Esophagus muscularis mucosa (tissue), 4 donors: ENCODE measurements around the gene UNC13A. TPM values are rescaled to one million over a fixed set of nuclear protein-coding genes. Genes with fewer than 3 reads are reported as not detected.

Experiments
- DNase-seq: peaks from one replicate; pipeline ENCODE4 v3.0.0-alpha.2; 2017; ENCODE audit errors: extremely low spot score
- H3K27ac ChIP-seq, 4 donors: fragments of 200-600 bp; sonication (generic); replicated peaks in 1 of 4; 1 replicate in 3 of 4; 2 replicates in 1 of 4; pipeline ENCODE4 v1.5.1; 2016 to 2019; ENCODE audit warnings: mild to moderate bottlenecking in 1 of 4
- H3K27me3 ChIP-seq, 4 donors: fragments of 200-600 bp; sonication (generic); one replicate each; pipeline versions ENCODE4 v1.5.1 to v1.6.0; 2016 to 2019
- H3K36me3 ChIP-seq, 4 donors: fragments of 200-600 bp; sonication (generic); one replicate each; pipeline ENCODE4 v1.5.1; 2016 to 2019
- H3K4me1 ChIP-seq, 4 donors: fragments of 200-600 bp; sonication (generic); one replicate each; pipeline ENCODE4 v1.5.1; 2016 to 2019
- H3K4me3 ChIP-seq, 4 donors: fragments of 200-600 bp; sonication (generic); 1 replicate in 2 of 4; 2 replicates in 2 of 4; pipeline ENCODE4 v1.5.1; 2016 to 2019; ENCODE audit warnings: mild to moderate bottlenecking in 4 of 4, moderate library complexity in 1 of 4
- H3K9me3 ChIP-seq, 4 donors: fragments of 200-600 bp; sonication (generic); 1 replicate in 3 of 4; 2 replicates in 1 of 4; pipeline ENCODE4 v1.5.1; 2016 to 2019
- CTCF ChIP-seq, 3 experiments: fragments of 200-600 bp in 2 of 3; fragments of 450-650 bp in 1 of 3; sonication (generic) in 2 of 3; IDR thresholded peaks; one replicate each; pipeline ENCODE4 v1.5.1; 2017 to 2019; ENCODE audit warnings: antibody characterized with exemption in 3 of 3, mild to moderate bottlenecking in 2 of 3, moderate library complexity in 1 of 3
- EP300 ChIP-seq: sonication (generic); formaldehyde crosslinking; IDR thresholded peaks from one replicate; pipeline ENCODE4 v1.6.1; 2017; ENCODE audit warnings: antibody characterized with exemption
- POLR2A ChIP-seq: fragments of 450-650 bp; IDR thresholded peaks from one replicate; pipeline ENCODE4 v1.6.1; 2017; ENCODE audit warnings: antibody characterized with exemption, moderate library complexity, mild to moderate bottlenecking, low read depth
- POLR2AphosphoS5 ChIP-seq, 2 donors: sonication (generic); formaldehyde crosslinking; IDR thresholded peaks; one replicate each; pipeline ENCODE4 v1.6.1; 2017; ENCODE audit warnings: antibody characterized with exemption in 2 of 2
- WGBS: methylation state at CpG from one replicate; pipeline ENCODE4 v1.1.5; 2018; 5-methylcytosine and 5-hydroxymethylcytosine counted together
- intact Hi-C: fragments of 100-400 bp; cut with DNase I; formaldehyde crosslinking; loops from one replicate; pipeline ENCODE4 v1.15.1; 2023
- total RNA-seq, 4 donors: library from RNA; depleted of rRNA; stranded (reverse); fragments of >200 nt; gene quantifications; one replicate each; pipeline versions ENCODE4 v1.1.0 to v1.2.1, GENCODE V29; 2016

UNC13A gene
- total RNA-seq, 4 donors from 2014 or later = under 0.01 to 0.23 (median 0.18) TPM

DNA sequence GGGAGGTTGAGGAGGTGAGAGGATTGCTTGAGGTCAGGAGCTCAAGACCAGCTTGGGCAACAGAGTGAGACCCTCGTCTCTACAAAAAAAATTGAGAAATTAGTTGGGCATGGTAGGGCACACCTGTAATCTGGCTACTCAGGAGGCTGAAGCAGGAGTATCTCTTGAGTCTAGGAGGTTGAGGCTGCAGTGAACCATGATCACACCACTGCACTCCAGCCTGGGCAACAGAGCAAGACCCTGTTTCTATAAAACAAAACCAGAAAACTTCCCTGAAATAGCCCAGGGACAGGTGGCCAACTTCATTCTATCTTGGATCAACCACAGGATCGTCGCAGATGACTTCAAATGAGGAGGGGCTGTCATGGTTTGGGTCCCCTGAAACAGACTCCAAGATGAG, 104.0 kb downstream of the UNC13A start:
- H3K27ac ChIP-seq = no peak overlapping the region
- no peak for DNase-seq
- peaks cover 13 to 40% (median 38%) of the 10 kb centered on the region in 4 donors for H3K36me3 ChIP-seq
- H3K4me3 ChIP-seq = no peak overlapping the region
- peaks cover 0 to 6% (median 0%) of the 10 kb centered on the region in 4 donors for H3K4me1 ChIP-seq
- intact Hi-C loops = no loop called here
- no peak for TF ChIP-seq POLR2A
- TF ChIP-seq EP300 = no peak
- TF ChIP-seq CTCF (IDR thresholded peaks at IDR 0.05) = no peak
- no peak for TF ChIP-seq POLR2AphosphoS5 (IDR thresholded peaks at IDR 0.05)
- WGBS = 86% methylated on average over 3 of the region's 3 CpGs
- no peaks in the 10 kb centered on the region for H3K9me3 ChIP-seq
- H3K27me3 ChIP-seq = peaks cover 0 to 5% (median 0%) of the 10 kb centered on the region in 4 donors

DNA sequence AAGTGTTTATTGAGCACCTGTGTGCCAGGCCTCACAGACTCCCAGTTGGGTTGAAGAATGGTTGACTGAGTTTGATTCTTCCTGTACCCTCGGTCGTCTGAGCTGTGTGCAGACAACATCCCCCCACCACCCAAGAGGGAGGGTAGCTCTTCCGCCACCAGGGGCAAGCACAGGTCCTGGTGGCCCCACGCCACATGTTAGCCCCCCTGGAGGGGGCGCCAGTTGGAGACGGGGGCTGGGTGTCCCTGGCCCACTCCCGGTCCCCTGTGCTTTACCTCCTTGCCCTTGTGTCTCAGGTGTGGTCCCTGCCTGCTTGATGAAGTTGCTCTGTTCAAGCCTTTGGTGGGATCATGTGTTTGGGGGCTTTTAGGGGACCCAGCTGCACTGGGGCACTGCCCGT, 105.5 kb downstream of the UNC13A start:
- 91% methylated on average over 6 of the region's 8 CpGs for WGBS
- Histone ChIP-seq H3K27me3 (no peaks in the 10 kb centered on the region), H3K9me3 (no peaks in the 10 kb centered on the region), H3K4me1 (peaks cover 0 to 6% (median 0%) of the 10 kb centered on the region in 4 donors), H3K27ac (no peak overlapping the region), H3K4me3 (no peak overlapping the region), H3K36me3 (peaks cover 24 to 56% (median 51%) of the 10 kb centered on the region in 4 donors)
- no peak for TF ChIP-seq POLR2AphosphoS5 (IDR thresholded peaks at IDR 0.05)
- TF ChIP-seq EP300 = no peak
- TF ChIP-seq CTCF (IDR thresholded peaks at IDR 0.05) = no peak
- TF ChIP-seq POLR2A = no peak
- intact Hi-C loops = no loop called here
- no peak for DNase-seq

- Histone ChIP-seq H3K4me1 (peaks cover 0 to 6% (median 2%) of the 10 kb centered on the region in 4 donors), H3K27me3 (no peaks in the 10 kb centered on the region), H3K9me3 (no peaks in the 10 kb centered on the region), H3K27ac (no peak overlapping the region), H3K36me3 (peaks cover 33 to 68% (median 61%) of the 10 kb centered on the region in 4 donors), H3K4me3 (no peak overlapping the region)
- no peak for DNase-seq
- 91% methylated on average over 13 of the region's 19 CpGs for WGBS
- intact Hi-C loops = no loop called here
- TF ChIP-seq POLR2A = no peak
- TF ChIP-seq EP300 = no peak
- no peak for TF ChIP-seq CTCF (IDR thresholded peaks at IDR 0.05)
- no peak for TF ChIP-seq POLR2AphosphoS5 (IDR thresholded peaks at IDR 0.05)
Observed at GRCh38 chr19:17581211-17581874, 106.8 kb downstream of the UNC13A start.

DNA sequence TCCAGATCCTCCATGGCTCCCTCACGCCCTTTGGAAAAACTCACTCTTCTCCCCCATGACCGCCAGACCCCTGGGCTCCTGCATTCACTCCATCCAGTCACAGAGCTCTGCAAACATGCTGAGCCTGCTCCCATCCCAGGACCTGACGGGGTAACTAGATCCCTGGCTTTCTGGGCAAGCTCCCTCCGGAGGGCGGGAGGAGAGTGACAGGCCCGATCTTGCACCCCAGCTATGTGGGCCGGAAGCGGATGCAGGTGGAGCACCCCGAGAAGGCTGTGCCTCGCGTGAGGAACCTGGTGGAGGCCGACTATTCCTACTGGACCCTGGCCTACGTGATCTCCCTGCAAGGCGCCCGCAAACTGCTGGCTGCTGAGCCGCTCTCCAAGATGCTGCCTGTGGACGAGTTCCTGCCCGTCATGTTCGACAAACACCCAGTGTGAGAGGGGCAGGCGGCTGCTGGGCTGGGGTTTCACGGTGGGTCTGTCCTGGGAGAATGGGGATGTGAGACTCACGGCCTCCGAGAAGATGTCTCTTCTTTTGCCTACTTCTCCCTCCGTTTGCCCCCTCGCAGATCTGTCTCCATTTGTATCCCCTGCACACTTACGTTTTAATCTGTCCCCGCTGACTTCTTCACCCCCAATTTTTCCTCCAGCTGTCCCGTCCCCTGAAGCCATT, 107.5 kb downstream of the UNC13A start:
- Histone ChIP-seq H3K4me1 (peaks cover 0 to 6% (median 2%) of the 10 kb centered on the region in 4 donors), H3K27me3 (no peaks in the 10 kb centered on the region), H3K9me3 (no peaks in the 10 kb centered on the region), H3K36me3 (peaks cover 33 to 76% (median 68%) of the 10 kb centered on the region in 4 donors), H3K4me3 (no peak overlapping the region), H3K27ac (no peak overlapping the region)
- 87% methylated on average over 25 of the region's 28 CpGs for WGBS
- intact Hi-C loops = no loop called here
- DNase-seq = no peak
- no peak for TF ChIP-seq POLR2A
- no peak for TF ChIP-seq CTCF (IDR thresholded peaks at IDR 0.05)
